K562 (cell line): ENCODE data around the gene ARL3. TPM values are rescaled to one million over a fixed set of nuclear protein-coding genes. Genes with fewer than 3 reads are reported as not detected.

Experiments
- ATAC-seq: fragments of 200-7000 bp; cut with Tn5 transposase; 3 replicates; pipeline ENCODE4 v1.9.1; 2020; ENCODE audit warnings: moderate library complexity
- BruUV-seq: library from RNA; stranded (reverse); fragments of 400-500 nt; replicated peaks from 2 replicates; lab custom pipeline; 2021; lab: Mats Ljungman, UMichigan
- CTCF ChIA-PET: fragments of 300-600 bp; formaldehyde crosslinking; extraction: SDS; loops from one replicate; lab custom pipeline; 2021; ENCODE audit warnings: low intra/inter-chr PET ratio; lab: Yijun Ruan, JAX
- POLR2A ChIA-PET: fragments of 300-600, 350-650 bp; sonication (Branson Sonifier 250); formaldehyde crosslinking; extraction: SDS; loops from one replicate; lab custom pipeline; 2021; ENCODE audit warnings: antibody characterized with exemption, inconsistent platforms; lab: Yijun Ruan, JAX
- DNase-seq, 4 experiments: peaks; one replicate each; pipeline versions ENCODE4 v3.0.0 to v3.0.0-alpha.2; 2011 to 2018; ENCODE audit warnings: low spot score in 3 of 4, mixed read lengths in 3 of 4; ENCODE audit errors: extremely low read depth in 1 of 4
- FAIRE-seq: peaks from 2 replicates; lab custom pipeline; 2011; peaks lifted over from hg19 to GRCh38; lab: Jason Lieb, UNC
- H2AFZ ChIP-seq: 2 replicates; pipeline ENCODE4 v1.6.0; 2011; ENCODE audit warnings: low read depth, low read length, control low read depth, inconsistent platforms
- H3K27ac ChIP-seq: fragments of 200-600 bp; 3 replicates; pipeline ENCODE4 v1.8.0; 2011; ENCODE audit warnings: low read depth, mild to moderate bottlenecking, control low read depth, inconsistent platforms, low read length, moderate library complexity, mixed read lengths; ENCODE audit errors: extremely low read depth
- H3K27me3 ChIP-seq, 2 experiments: fragments of 300-600 bp in 1 of 2; 2 replicates in 1 of 2; 3 replicates in 1 of 2; pipeline versions ENCODE4 v1.6.0 to v1.8.0; 2011; ENCODE audit warnings: inconsistent platforms in 2 of 2, low read length in 2 of 2, mild to moderate bottlenecking in 1 of 2, mixed read lengths in 1 of 2, moderate library complexity in 1 of 2; ENCODE audit not compliant: control insufficient read depth in 2 of 2, insufficient read depth in 2 of 2
- H3K36me3 ChIP-seq: fragments of 300-600 bp; 3 replicates; pipeline ENCODE4 v1.8.0; 2011; ENCODE audit warnings: mild to moderate bottlenecking, low read length, inconsistent platforms; ENCODE audit not compliant: control insufficient read depth, insufficient read depth
- H3K4me1 ChIP-seq, 2 experiments: fragments of 200-600 bp in 1 of 2; replicated peaks in 1 of 2; 2 replicates in 1 of 2; 3 replicates in 1 of 2; pipeline versions ENCODE4 v1.5.1 to v1.8.0; 2011; ENCODE audit warnings: inconsistent platforms in 2 of 2, low read length in 2 of 2, mild to moderate bottlenecking in 1 of 2, mixed read lengths in 1 of 2, moderate library complexity in 1 of 2; ENCODE audit not compliant: control insufficient read depth in 2 of 2, insufficient read depth in 2 of 2
- H3K4me2 ChIP-seq: 2 replicates; pipeline ENCODE4 v1.6.1; 2011; ENCODE audit warnings: low read length, control low read depth, inconsistent platforms, mixed read lengths; ENCODE audit not compliant: insufficient read depth
- H3K4me3 ChIP-seq: fragments of 200-600 bp; sonication (generic), shearing (Covaris generic); 2 replicates; pipeline ENCODE4 v1.5.1; 2016; ENCODE audit warnings: control low read depth, inconsistent platforms
- H3K79me2 ChIP-seq: fragments of 200-600 bp; 3 replicates; pipeline ENCODE4 v1.8.0; 2011; ENCODE audit warnings: low read length, inconsistent platforms; ENCODE audit not compliant: control insufficient read depth, insufficient read depth
- H3K9ac ChIP-seq, 2 experiments: 2 replicates each; pipeline versions ENCODE4 v1.6.0 to v1.6.1; 2011; ENCODE audit warnings: low read depth in 2 of 2, low read length in 2 of 2, control low read depth in 1 of 2, inconsistent platforms in 1 of 2, mild to moderate bottlenecking in 1 of 2, mixed read lengths in 1 of 2; ENCODE audit not compliant: insufficient read depth in 1 of 2
- H3K9me1 ChIP-seq: one replicate; pipeline ENCODE4 v1.6.0; 2011; ENCODE audit warnings: inconsistent platforms, mild to moderate bottlenecking, low read length, moderate library complexity; ENCODE audit not compliant: control insufficient read depth, insufficient read depth
- H3K9me3 ChIP-seq: replicated peaks from 2 replicates; pipeline ENCODE4 v1.5.1; 2011; ENCODE audit warnings: low read depth, low read length, inconsistent platforms; ENCODE audit not compliant: control insufficient read depth, insufficient read depth
- H4K20me1 ChIP-seq: replicated peaks from 2 replicates; pipeline ENCODE4 v1.6.1; 2011; ENCODE audit warnings: low read length, inconsistent platforms, mixed read lengths; ENCODE audit not compliant: control insufficient read depth, insufficient read depth
- MYBL2 ChIP-seq, 2 experiments: fragments of 450-650 bp in 1 of 2; sonication (generic) in 1 of 2; formaldehyde crosslinking in 1 of 2; IDR thresholded peaks; 2 replicates each; pipeline versions ENCODE4 v1.6.1 to v1.8.1; 2017 to 2022; ENCODE audit warnings: borderline replicate concordance in 1 of 2, inconsistent platforms in 1 of 2, low read depth in 1 of 2, mild to moderate bottlenecking in 1 of 2, missing genetic modification reagents in 1 of 2, moderate library complexity in 1 of 2
- NR2C2 ChIP-seq, 2 experiments: fragments of 200-800 bp in 1 of 2; sonication (Bioruptor generic) in 1 of 2; sonication (generic) in 1 of 2; formaldehyde crosslinking in 1 of 2; IDR thresholded peaks; 2 replicates each; pipeline versions ENCODE4 v1.6.1 to v1.8.0; 2016 to 2022; ENCODE audit warnings: mild to moderate bottlenecking in 1 of 2, missing compliant biosample characterization in 1 of 2, missing genetic modification characterization in 1 of 2, missing genetic modification reagents in 1 of 2
- POLR2AphosphoS2 ChIP-seq: IDR thresholded peaks from 2 replicates; pipeline ENCODE4 v1.6.1; 2012; ENCODE audit warnings: low read length, improper control_type of control experiment
- RNF2 ChIP-seq: sonication (generic); IDR thresholded peaks from 2 replicates; pipeline ENCODE4 v1.6.1; 2016
- WGBS: fragments of 100-300 bp; shearing (Covaris generic); methylation state at CpG from one replicate; pipeline ENCODE4 v1.1.6; 2016; ENCODE audit warnings: low coverage, mixed read lengths; ENCODE audit not compliant: insufficient coverage; ENCODE audit errors: missing lambda C conversion rate; 5-methylcytosine and 5-hydroxymethylcytosine counted together
- in situ Hi-C: fragments of 300-500 bp; cut with MboI; formaldehyde crosslinking; loops from 4 replicates; pipeline ENCODE4 v1.15.0; 2018; ENCODE audit warnings: inconsistent platforms, mixed read lengths
- intact Hi-C: fragments of 100-400 bp; cut with micrococcal nuclease; formaldehyde crosslinking; loops from 2 replicates; pipeline ENCODE4 v1.14.2; 2022
- polyA plus RNA-seq, 8 experiments: library from polyadenylated mRNA; depleted of rRNA in 4 of 8; stranded (reverse) in 5 of 8; unstranded in 3 of 8; fragments of >200 nt; fragmentation: Nextera tagmentation in 2 of 8; fragmentation: Illumina TruSeq in 1 of 8; extraction: Ambion mirVana in 2 of 8; extraction: Trizol in 1 of 8; gene quantifications; 2 replicates each; pipeline versions ENCODE4 v1.2.1 to v1.2.3, GENCODE V29; 2011 to 2014; ENCODE audit warnings: inconsistent platforms in 1 of 8, missing spikeins in 1 of 8
- total RNA-seq, 7 experiments: library from RNA; depleted of rRNA in 6 of 7; stranded (reverse); fragments of >200 nt in 6 of 7; fragmentation: Illumina TruSeq in 2 of 7; extraction: Trizol in 2 of 7; gene quantifications; 2 replicates each; pipeline versions ENCODE4 v1.2.1 to v1.2.3, GENCODE V29; 2011 to 2021; ENCODE audit warnings: low replicate concordance in 1 of 7
- TF ChIP-seq, protein P1 (sequence below), 2 experiments: fragments of 450-650 bp; IDR thresholded peaks; 2 replicates each; pipeline ENCODE4 v1.6.1; 2016; ENCODE audit warnings: mild to moderate bottlenecking in 2 of 2, borderline replicate concordance in 1 of 2, low read depth in 1 of 2, moderate library complexity in 1 of 2
- TF ChIP-seq, protein P2 (sequence below): IDR thresholded peaks from 2 replicates; pipeline ENCODE4 v1.6.1; 2014; ENCODE audit warnings: antibody characterized with exemption
- TF ChIP-seq, protein P3 (sequence below): fragments of 450-650 bp; IDR thresholded peaks from 2 replicates; pipeline ENCODE4 v1.7.0; 2016; ENCODE audit warnings: borderline replicate concordance

Gene ARL3
- total and polyA plus RNA-seq, 9 of the 15 experiments (the other 6 are each of a cell fraction or from before 2014, with no cell fraction given) = 2.9 to 8.9 (median 4.8) TPM

DNA sequence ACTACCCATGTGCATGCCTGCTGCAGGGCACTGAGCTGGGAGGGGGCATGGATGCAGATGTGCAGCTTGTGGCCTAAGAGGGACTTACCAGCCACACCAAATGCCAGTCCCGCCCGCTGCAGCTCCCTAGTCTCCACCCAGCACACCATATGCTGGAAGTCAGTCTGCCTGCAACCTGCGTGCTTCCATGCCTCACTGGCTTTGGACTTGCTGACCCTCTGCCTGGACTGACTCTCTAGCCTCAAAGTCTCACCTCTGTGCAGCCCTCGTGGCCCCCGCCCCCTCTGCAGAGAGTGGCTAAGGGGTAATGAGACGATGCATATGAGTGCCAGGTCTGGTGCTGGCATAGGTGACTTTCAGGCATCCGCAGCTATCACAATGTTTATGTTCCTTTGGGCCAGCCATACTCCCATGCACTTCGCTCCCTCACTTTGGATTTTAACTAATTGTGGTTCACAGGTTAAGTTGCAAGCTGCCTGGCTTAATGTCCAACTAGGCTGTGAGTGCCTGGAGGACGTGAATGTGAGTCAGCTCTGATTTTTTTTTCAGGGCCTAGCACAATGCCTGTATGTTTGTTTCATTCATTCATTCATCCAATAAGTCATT is 48.2 kb downstream of the ARL3 start:
- in situ Hi-C loops = no loop called here
- ChIA-PET POLR2A (interaction anchor here (0.9 to 1.7 kb wide), 3 partner anchors 9 to 20 kb away, joined by 3 to 12 read pairs (median 3); no protein-coding TSS in a partner anchor), CTCF (no interaction called here)
- H3K4me3 ChIP-seq = no peak overlapping the region
- no peak overlapping the region for H2AFZ ChIP-seq
- FAIRE-seq (no peak), ATAC-seq (no peak), DNase-seq (no peak)
- no peak overlapping the region for H3K4me2 ChIP-seq
- no peak overlapping the region for H3K9ac ChIP-seq
- WGBS = 74% methylated on average over 6 of the region's 9 CpGs
- H3K27me3 ChIP-seq = no peaks in the 10 kb centered on the region
- no peaks in the 10 kb centered on the region for H4K20me1 ChIP-seq
- no TSS peak for BruUV-seq
- H3K9me1 ChIP-seq = no peaks in the 10 kb centered on the region
- intact Hi-C loops = no loop called here
- no peak overlapping the region for H3K27ac ChIP-seq
- H3K9me3 ChIP-seq = no peaks in the 10 kb centered on the region
- H3K4me1 ChIP-seq = peaks cover 10 to 23% of the 10 kb centered on the region in 2 experiments
- no peaks in the 10 kb centered on the region for H3K79me2 ChIP-seq
- H3K36me3 ChIP-seq = no peaks in the 10 kb centered on the region
- TF ChIP-seq MYBL2 (IDR thresholded peaks at IDR 0.05; ENCODE audit: low read depth) (no peak), MYBL2 (CRISPR knock-in tag; IDR thresholded peaks at IDR 0.05; ENCODE audit: borderline replicate concordance) (no peak), POLR2AphosphoS2 (no peak), NR2C2 (CRISPR knock-in tag; IDR thresholded peaks at IDR 0.05) (no peak), NR2C2 (tag; IDR thresholded peaks at IDR 0.05) (no peak), RNF2 (no peak)
- TF ChIP-seq, protein P1, sequence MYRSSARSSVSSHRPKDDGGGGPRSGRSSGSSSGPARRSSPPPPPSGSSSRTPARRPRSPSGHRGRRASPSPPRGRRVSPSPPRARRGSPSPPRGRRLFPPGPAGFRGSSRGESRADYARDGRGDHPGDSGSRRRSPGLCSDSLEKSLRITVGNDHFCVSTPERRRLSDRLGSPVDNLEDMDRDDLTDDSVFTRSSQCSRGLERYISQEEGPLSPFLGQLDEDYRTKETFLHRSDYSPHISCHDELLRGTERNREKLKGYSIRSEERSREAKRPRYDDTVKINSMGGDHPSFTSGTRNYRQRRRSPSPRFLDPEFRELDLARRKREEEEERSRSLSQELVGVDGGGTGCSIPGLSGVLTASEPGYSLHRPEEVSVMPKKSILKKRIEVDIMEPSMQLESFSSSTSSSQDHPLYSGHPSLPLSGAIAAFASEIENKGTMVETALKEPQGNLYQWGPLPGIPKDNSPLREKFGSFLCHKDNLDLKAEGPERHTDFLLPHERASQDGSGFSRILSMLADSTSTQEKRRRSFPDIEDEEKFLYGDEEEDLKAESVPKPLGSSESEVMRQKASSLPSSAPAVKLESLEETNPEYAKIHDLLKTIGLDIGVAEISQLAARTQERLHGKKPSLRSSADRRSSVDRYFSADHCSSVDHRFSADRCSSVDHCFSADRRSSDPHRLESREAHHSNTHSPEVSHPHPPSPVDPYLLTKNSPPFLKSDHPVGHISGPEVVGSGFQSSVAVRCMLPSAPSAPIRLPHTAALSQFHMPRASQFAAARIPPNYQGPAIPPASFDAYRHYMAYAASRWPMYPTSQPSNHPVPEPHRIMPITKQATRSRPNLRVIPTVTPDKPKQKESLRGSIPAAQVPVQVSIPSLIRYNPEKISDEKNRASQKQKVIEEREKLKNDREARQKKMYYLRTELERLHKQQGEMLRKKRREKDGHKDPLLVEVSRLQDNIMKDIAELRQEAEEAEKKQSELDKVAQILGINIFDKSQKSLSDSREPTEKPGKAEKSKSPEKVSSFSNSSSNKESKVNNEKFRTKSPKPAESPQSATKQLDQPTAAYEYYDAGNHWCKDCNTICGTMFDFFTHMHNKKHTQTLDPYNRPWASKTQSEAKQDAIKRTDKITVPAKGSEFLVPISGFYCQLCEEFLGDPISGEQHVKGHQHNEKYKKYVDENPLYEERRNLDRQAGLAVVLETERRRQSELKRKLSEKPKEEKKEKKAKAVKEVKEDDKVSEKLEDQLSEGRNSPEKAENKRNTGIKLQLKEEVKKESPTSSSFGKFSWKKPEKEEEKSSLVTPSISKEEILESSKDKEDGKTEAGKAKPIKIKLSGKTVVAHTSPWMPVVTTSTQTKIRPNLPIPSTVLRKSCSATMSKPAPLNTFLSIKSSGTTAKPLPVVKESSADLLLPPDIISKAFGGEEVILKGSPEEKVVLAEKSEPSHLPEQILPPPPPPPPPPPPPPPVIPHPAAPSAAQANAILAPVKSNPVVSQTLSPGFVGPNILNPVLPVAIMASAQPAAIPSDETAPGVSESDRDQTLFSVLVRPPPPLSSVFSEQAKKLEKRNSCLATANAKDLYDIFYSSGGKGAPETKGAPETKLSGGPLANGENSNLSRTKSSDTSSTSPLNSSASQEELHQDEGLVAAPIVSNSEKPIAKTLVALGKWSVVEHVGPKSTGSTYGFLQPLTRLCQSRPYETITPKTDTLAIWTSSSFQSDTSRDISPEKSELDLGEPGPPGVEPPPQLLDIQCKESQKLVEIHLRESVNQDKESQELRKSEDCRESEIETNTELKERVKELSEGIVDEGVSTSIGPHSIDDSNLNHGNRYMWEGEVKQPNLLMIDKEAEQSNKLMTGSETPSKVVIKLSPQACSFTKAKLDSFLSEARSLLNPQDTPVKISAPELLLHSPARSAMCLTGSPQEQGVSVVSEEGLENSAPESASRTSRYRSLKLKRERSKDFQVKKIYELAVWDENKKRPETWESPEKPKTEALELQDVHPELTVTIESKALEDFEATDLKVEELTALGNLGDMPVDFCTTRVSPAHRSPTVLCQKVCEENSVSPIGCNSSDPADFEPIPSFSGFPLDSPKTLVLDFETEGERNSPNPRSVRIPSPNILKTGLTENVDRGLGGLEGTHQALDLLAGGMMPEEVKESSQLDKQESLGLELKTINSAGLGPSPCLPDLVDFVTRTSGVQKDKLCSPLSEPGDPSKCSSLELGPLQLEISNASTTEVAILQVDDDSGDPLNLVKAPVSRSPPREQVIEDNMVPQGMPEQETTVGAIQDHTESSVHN (IDR thresholded peaks at IDR 0.05; ENCODE audit: borderline replicate concordance in 1 of 2, low read depth in 1 of 2) = no peak
- TF ChIP-seq, protein P2, sequence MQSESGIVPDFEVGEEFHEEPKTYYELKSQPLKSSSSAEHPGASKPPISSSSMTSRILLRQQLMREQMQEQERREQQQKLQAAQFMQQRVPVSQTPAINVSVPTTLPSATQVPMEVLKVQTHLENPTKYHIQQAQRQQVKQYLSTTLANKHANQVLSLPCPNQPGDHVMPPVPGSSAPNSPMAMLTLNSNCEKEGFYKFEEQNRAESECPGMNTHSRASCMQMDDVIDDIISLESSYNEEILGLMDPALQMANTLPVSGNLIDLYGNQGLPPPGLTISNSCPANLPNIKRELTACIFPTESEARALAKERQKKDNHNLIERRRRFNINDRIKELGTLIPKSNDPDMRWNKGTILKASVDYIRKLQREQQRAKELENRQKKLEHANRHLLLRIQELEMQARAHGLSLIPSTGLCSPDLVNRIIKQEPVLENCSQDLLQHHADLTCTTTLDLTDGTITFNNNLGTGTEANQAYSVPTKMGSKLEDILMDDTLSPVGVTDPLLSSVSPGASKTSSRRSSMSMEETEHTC = no peak
- TF ChIP-seq, protein P3, sequence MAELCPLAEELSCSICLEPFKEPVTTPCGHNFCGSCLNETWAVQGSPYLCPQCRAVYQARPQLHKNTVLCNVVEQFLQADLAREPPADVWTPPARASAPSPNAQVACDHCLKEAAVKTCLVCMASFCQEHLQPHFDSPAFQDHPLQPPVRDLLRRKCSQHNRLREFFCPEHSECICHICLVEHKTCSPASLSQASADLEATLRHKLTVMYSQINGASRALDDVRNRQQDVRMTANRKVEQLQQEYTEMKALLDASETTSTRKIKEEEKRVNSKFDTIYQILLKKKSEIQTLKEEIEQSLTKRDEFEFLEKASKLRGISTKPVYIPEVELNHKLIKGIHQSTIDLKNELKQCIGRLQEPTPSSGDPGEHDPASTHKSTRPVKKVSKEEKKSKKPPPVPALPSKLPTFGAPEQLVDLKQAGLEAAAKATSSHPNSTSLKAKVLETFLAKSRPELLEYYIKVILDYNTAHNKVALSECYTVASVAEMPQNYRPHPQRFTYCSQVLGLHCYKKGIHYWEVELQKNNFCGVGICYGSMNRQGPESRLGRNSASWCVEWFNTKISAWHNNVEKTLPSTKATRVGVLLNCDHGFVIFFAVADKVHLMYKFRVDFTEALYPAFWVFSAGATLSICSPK = no peak
